ENCODE measurements around the gene COL4A4. TPM values are rescaled to one million over a fixed set of nuclear protein-coding genes. Genes with fewer than 3 reads are reported as not detected.

The COL4A4 gene
- total and polyA plus RNA-seq, 8 donors: 0.75 to 5.7 (median 3.6) TPM

- DNase-seq: peak; percentile 54 to 85 (median 72)
- peak; percentile 85 to 97 (median 94) for ATAC-seq
- no peak for FAIRE-seq
- Histone ChIP-seq H3K4me3 (no peak overlapping the region), H3K9me3 (no peaks in the 10 kb centered on the region), H3K4me1 (peaks cover 0 to 8% (median 0%) of the 10 kb centered on the region in 3 donors), H3K27ac (no peak overlapping the region), H3K27me3 (no peaks in the 10 kb centered on the region), H3K36me3 (no peaks in the 10 kb centered on the region)
- TF ChIP-seq CTCF (IDR thresholded peaks at IDR 0.05): peak; percentile 38 to 68 (median 58)
- intact Hi-C loops (cut with DNase I): loop anchor here in 1 of 3 donors (10.0 kb wide), 1 partner anchor 71 kb away; no protein-coding TSS in a partner anchor
- WGBS, 2 donors: 46 to 48% methylated on average over 16 of the region's 16 CpGs
Observed at GRCh38 chr2:227033471-227034148, 130.4 kb downstream of the COL4A4 start.

GRCh38 chr2:227031379-227031778 is 132.6 kb downstream of the COL4A4 start:
- DNase-seq: no peak
- H3K4me1 ChIP-seq: peaks cover 0 to 4% (median 0%) of the 10 kb centered on the region in 3 donors
- no peaks in the 10 kb centered on the region for H3K36me3 ChIP-seq
- H3K9me3 ChIP-seq: no peaks in the 10 kb centered on the region
- TF ChIP-seq CTCF (IDR thresholded peaks at IDR 0.05): no peak
- FAIRE-seq: no peak
- no peaks in the 10 kb centered on the region for H3K27me3 ChIP-seq
- 69 to 77% methylated on average over 3 of the region's 3 CpGs for WGBS, 2 donors
- H3K4me3 ChIP-seq: no peak overlapping the region
- intact Hi-C loops (cut with DNase I): loop anchor here in 1 of 3 donors (10.0 kb wide), 1 partner anchor 73 kb away; no protein-coding TSS in a partner anchor
- no peak for ATAC-seq
- H3K27ac ChIP-seq: no peak overlapping the region

- no peak for ATAC-seq
- TF ChIP-seq CTCF (IDR thresholded peaks at IDR 0.05): no peak
- H3K4me3 ChIP-seq: no peak overlapping the region
- no peaks in the 10 kb centered on the region for H3K36me3 ChIP-seq
- intact Hi-C loops (cut with DNase I): loop anchor here in 1 of 3 donors (10.0 kb wide), 1 partner anchor 74 kb away; no protein-coding TSS in a partner anchor
- 79 to 92% methylated on average over 2 of the region's 2 CpGs for WGBS, 2 donors
- no peak for DNase-seq
- no peaks in the 10 kb centered on the region for H3K27me3 ChIP-seq
- H3K4me1 ChIP-seq: peaks cover 0 to 4% (median 0%) of the 10 kb centered on the region in 3 donors
- no peak overlapping the region for H3K27ac ChIP-seq
- no peak for FAIRE-seq
- H3K9me3 ChIP-seq: no peaks in the 10 kb centered on the region
Observed at GRCh38 chr2:227030789-227031188, 133.2 kb downstream of the COL4A4 start.

GRCh38 chr2:227029426-227030105 is 134.4 kb downstream of the COL4A4 start:
- intact Hi-C loops (cut with DNase I): loop anchor here in 1 of 3 donors (10.0 kb wide), 1 partner anchor 75 kb away; no protein-coding TSS in a partner anchor
- FAIRE-seq (no peak), DNase-seq (no peak), ATAC-seq (no peak)
- Histone ChIP-seq H3K36me3 (no peaks in the 10 kb centered on the region), H3K4me1 (peaks cover 0 to 4% (median 0%) of the 10 kb centered on the region in 3 donors), H3K27me3 (no peaks in the 10 kb centered on the region), H3K4me3 (no peak overlapping the region), H3K9me3 (no peaks in the 10 kb centered on the region), H3K27ac (no peak overlapping the region)
- TF ChIP-seq CTCF (IDR thresholded peaks at IDR 0.05): no peak
- 91 to 97% methylated on average over 3 of the region's 3 CpGs for WGBS, 2 donors

Measured in pancreas (tissue), 10 donors.